H54 (cell line): ENCODE measurements around the gene SPAG9.

Experiments used
- DNase-seq: peaks from one replicate; pipeline ENCODE4 v3.0.0; 2011; ENCODE audit warnings: low spot score, mixed read lengths; ENCODE audit not compliant: insufficient read length
- FAIRE-seq: peaks from 3 replicates; lab custom pipeline; 2011; peaks lifted over from hg19 to GRCh38; lab: Jason Lieb, UNC
- POLR2A ChIP-seq: IDR thresholded peaks from 2 replicates; pipeline ENCODE4 v1.6.1; 2011; ENCODE audit warnings: low read depth, mild to moderate bottlenecking, low read length

SPAG9 gene

GRCh38 chr17:50961282-50962220 lies 159.1 kb downstream of the SPAG9 start:
- no peak for DNase-seq
- TF ChIP-seq POLR2A, result no peak
- no peak for FAIRE-seq

GRCh38 chr17:50959341-50959740 lies 161.3 kb downstream of the SPAG9 start:
- DNase-seq (no peak), FAIRE-seq (no peak)
- TF ChIP-seq POLR2A, result no peak

GRCh38 chr17:50957600-50958575 lies 162.8 kb downstream of the SPAG9 start:
- DNase-seq (no peak), FAIRE-seq (no peak)
- TF ChIP-seq POLR2A, result no peak

GRCh38 chr17:50956750-50957523 lies 163.7 kb downstream of the SPAG9 start:
- FAIRE-seq, result no peak
- DNase-seq, result no peak
- TF ChIP-seq POLR2A, result no peak

GRCh38 chr17:50956409-50956749 lies 164.3 kb downstream of the SPAG9 start:
- TF ChIP-seq POLR2A, result no peak
- FAIRE-seq (no peak), DNase-seq (no peak)

- TF ChIP-seq POLR2A, result no peak
- FAIRE-seq, result no peak
- DNase-seq, result no peak
Measured at GRCh38 chr17:50955667-50956120, 165.0 kb downstream of the SPAG9 start.

- no peak for TF ChIP-seq POLR2A
- no peak for DNase-seq
- FAIRE-seq, result no peak
Measured at GRCh38 chr17:50955160-50955559, 165.5 kb downstream of the SPAG9 start.

GRCh38 chr17:50954641-50955121 lies 166.0 kb downstream of the SPAG9 start:
- TF ChIP-seq POLR2A, result no peak
- no peak for DNase-seq
- FAIRE-seq, result no peak

GRCh38 chr17:50953831-50954601 lies 166.7 kb downstream of the SPAG9 start:
- DNase-seq, result no peak
- no peak for TF ChIP-seq POLR2A
- FAIRE-seq, result no peak

- no peak for DNase-seq
- TF ChIP-seq POLR2A, result no peak
- no peak for FAIRE-seq
Measured at GRCh38 chr17:50953518-50953830, 167.2 kb downstream of the SPAG9 start.

GRCh38 chr17:50952889-50953288 lies 167.8 kb downstream of the SPAG9 start:
- FAIRE-seq, result no peak
- DNase-seq, result no peak
- no peak for TF ChIP-seq POLR2A

GRCh38 chr17:50952013-50952412 lies 168.7 kb downstream of the SPAG9 start:
- DNase-seq (peak; percentile 58), FAIRE-seq (no peak)
- TF ChIP-seq POLR2A, result no peak
